HG02973 (cell line): ENCODE measurements around the gene OXA1L.
"Not testable (repeated sequence)": the region's sequence is repeated elsewhere in the genome, so short reads cannot be mapped to it uniquely, and the experiment has no call there.

Source experiments
- ATAC-seq: cut with Tn5 transposase; IDR thresholded peaks from one replicate; pipeline ENCODE4 v1.9.1; 2021; ENCODE audit warnings: moderate library complexity; ENCODE audit not compliant: unreplicated experiment

Gene OXA1L

GRCh38 chr14:22766457-22767322 is at the start of gene OXA1L:
TSS of gene OXA1L (plus strand) at chr14:22766688. CDS start at chr14:22766702, 14 bp downstream.
- peak; percentile 81 for ATAC-seq

- ATAC-seq, result no peak
Observed at GRCh38 chr14:22718091-22718490, 48.4 kb upstream of the OXA1L start.

- no peak for ATAC-seq
Observed at GRCh38 chr14:22721213-22721612, 45.3 kb upstream of the OXA1L start.

GRCh38 chr14:22723815-22724214 is 42.7 kb upstream of the OXA1L start:
- ATAC-seq, result no peak

- ATAC-seq, result not testable (repeated sequence)
Observed at GRCh38 chr14:22724847-22725246, 41.6 kb upstream of the OXA1L start.

GRCh38 chr14:22725374-22725773 is 41.1 kb upstream of the OXA1L start:
- not testable (repeated sequence) for ATAC-seq

DNA sequence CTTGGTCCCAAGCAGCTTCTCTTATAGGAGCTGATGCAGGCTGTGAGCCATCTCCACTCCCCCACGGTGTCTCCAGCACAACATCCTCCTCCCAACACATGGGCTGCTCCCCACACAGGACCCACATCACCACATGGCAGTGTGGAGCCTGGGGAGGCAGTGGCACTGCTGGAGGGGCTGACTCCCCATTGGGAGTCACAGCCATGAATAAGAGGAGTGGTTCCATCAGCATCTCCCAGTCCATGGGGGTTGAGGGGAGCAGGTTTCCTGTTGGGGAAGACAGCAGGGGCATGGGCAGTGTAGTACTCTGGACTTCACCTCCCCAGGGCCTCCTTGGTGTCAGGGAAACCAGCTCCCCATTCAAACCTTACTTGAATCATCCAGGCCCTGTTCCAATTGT is 40.5 kb upstream of the OXA1L start:
- no peak for ATAC-seq

DNA sequence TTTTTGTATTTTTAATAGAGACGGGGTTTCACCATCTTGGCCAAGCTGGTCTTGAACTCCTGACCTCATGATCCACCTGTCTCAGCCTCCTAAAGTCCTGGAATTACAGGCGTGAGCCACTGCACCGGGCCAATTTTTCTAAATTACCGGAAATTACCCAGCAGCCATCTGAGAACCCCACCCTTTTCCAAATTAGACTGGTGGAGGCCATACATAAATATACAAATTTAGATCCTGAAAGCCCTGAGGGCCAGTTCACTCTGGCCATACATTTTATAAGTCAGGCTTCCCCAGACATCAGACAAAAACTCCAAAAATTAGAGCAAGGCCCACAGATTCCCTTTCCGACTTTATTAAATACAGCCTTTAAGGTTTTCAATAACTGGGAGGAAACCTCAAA is 34.4 kb upstream of the OXA1L start:
- ATAC-seq, result not testable (repeated sequence)

DNA sequence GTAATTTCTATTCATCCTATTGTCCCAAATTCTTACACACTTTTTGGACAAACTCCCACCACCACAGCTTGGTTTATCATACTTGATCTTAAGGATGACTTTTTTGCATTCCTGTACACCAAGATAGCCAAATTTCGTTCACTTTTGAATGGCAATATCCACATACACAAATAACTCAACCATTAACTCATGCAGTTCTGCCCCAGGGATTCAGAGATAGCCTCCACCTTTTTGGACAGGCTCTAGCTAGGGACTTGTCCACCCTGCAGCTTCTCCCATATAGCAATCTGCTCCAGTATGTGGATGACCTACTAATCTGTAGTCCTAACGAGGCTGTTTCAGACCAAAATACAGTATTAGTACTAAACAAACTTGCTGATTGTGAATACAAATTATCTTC is 32.7 kb upstream of the OXA1L start:
- ATAC-seq, result no peak

GRCh38 chr14:22735096-22735495 is 31.4 kb upstream of the OXA1L start:
- ATAC-seq, result no peak

DNA sequence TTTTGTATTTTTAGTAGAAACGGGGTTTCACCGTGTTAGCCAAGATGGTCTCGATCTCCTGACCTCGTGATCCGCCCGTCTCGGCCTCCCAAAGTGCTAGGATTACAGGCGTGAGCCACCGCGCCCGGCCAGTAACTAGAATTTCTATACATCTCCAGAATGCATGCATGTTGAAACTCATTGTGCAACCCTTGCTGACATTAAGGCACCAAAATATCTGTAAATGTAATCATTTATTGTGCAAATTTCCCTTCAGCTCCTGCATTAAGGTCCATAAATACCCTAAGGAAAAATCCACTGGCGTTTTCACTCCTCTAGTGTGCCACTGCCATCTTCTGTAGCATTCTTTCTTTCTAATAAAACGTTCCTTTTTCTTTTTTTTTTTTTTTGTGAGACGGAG is 30.1 kb upstream of the OXA1L start:
- ATAC-seq, result not testable (repeated sequence)

- ATAC-seq, result peak; percentile 79
Observed at GRCh38 chr14:22737052-22737451, 29.4 kb upstream of the OXA1L start.

DNA sequence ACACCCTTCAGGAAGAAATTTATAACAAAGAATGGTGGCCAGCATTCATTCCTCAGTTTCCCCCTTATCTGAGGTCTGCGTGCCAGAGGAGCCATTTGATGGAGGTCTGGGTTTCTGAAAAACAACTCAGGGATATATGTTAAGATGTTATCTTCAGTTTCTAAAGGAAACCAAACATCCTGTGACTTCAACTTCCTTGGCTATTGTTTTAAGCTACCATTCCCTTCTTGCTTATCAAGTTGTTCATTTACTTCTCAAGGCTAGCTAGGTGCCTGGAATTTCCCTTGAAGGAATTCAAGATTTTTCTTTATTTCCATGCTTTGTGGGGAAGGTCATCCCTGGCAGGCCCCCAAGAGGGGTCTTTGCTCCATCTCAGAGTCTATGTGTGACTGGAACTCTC is 27.1 kb upstream of the OXA1L start:
- ATAC-seq, result no peak

GRCh38 chr14:22740020-22740419 is 26.5 kb upstream of the OXA1L start:
- no peak for ATAC-seq

- ATAC-seq, result no peak
Observed at GRCh38 chr14:22747769-22748168, 18.7 kb upstream of the OXA1L start.

DNA sequence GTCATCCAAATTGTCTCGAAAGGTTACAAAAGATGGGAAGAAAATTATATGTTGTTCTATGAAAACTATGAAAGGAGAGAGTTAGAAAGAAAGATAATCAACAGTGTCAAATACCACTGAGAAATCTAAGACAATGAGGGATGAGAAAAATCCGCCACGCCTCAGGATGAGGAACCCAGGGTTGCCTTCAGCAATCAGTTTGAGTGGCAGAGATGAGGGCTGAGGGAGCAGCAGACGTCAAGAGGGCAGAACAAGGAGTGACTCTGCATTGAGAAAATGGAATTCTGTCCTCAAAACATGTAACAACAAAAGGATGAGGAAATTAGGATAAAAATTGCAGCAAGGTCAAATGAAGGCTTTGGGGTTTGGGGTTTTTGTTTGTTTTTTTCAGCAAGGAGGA is 18.3 kb upstream of the OXA1L start:
- no peak for ATAC-seq

- no peak for ATAC-seq
Observed at GRCh38 chr14:22748631-22749068, 17.8 kb upstream of the OXA1L start.

DNA sequence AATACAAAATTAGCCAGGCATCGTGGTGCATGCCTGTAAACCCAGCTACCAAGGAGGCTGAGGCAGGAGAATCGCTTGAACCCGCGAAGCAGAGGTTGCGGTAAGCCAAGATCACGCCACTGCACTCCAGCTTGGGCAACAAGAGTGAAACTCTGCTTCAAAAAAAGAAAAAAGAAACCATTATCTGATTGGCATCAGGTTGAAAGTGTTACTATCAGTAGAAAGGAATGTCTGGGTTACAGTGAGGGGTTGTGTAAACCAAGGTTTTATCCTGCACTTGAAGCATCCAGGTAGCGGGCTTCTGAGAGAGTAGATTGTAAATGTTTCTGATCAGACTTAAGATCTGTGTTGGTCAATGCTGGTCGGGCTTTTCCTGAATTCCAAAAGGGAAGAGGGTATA is 14.1 kb upstream of the OXA1L start:
- no peak for ATAC-seq

- ATAC-seq, result no peak
Observed at GRCh38 chr14:22753586-22753985, 12.9 kb upstream of the OXA1L start.

DNA sequence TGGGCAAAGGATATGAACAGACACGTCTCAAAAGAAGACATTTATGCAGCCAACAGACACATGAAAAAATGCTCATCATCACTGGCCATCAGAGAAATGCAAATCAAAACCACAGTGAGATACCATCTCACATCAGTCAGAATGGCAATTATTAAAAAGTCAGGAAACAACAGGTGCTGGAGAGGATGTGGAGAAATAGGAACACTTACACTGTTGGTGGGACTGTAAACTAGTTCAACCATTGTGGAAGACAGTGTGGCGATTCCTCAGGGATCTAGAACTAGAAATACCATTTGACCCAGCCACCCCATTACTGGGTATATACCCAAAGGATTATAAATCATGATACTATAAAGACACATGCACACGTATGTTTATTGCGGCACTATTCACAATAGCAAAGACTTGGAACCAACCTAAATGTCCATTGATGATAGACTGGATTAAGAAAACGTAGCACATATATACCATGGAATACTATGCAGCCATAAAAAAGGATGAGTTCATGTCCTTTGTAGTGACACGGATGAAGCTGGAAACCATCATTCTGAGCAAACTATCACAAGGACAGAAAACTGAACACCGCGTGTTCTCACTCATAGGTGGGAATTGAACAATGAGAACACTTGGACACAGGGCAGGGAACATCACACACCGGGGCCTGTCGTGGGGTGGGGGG is 8.4 kb upstream of the OXA1L start:
- ATAC-seq, result not testable (repeated sequence)

- ATAC-seq, result no peak
Observed at GRCh38 chr14:22761734-22762133, 4.8 kb upstream of the OXA1L start.

GRCh38 chr14:22764382-22764781 is 2.1 kb upstream of the OXA1L start:
- ATAC-seq, result no peak
